Brain microvascular endothelial cell (primary cell): ENCODE data around the gene SH3YL1.

Experiments
- DNase-seq: peaks from one replicate; pipeline ENCODE4 v3.0.0-alpha.2; 2020
- H3K27ac ChIP-seq: fragments of 250-450 bp; sonication (Bioruptor Pico); 2 replicates; pipeline ENCODE4 v1.5.1; 2020; ENCODE audit warnings: mild to moderate bottlenecking, moderate library complexity
- H3K27me3 ChIP-seq: fragments of 250-450 bp; sonication (Bioruptor Pico); replicated peaks from 2 replicates; pipeline ENCODE4 v1.5.1; 2020; ENCODE audit warnings: mild to moderate bottlenecking
- H3K36me3 ChIP-seq: fragments of 250-450 bp; sonication (Bioruptor Pico); replicated peaks from 2 replicates; pipeline ENCODE4 v1.5.1; 2020; ENCODE audit warnings: mild to moderate bottlenecking
- H3K4me3 ChIP-seq: 2 replicates; pipeline ENCODE4 v1.5.1; 2011; ENCODE audit warnings: low read depth, mild to moderate bottlenecking, control low read depth, low read length, moderate library complexity
- CTCF ChIP-seq: IDR thresholded peaks from 2 replicates; pipeline ENCODE4 v1.5.1; 2011; ENCODE audit warnings: low read depth, mild to moderate bottlenecking, moderate library complexity, low read length, control low read depth, inconsistent platforms; ENCODE audit errors: missing control alignments
- in situ Hi-C: cut with HindIII; loops from 2 replicates; pipeline ENCODE4 v1.10.0; 2017; ENCODE audit warnings: low sequenced_read_pairs, low pct_ligation_motif_present

Gene SH3YL1

GRCh38 chr2:199041-199966, 64.5 kb downstream of the SH3YL1 start:
- H3K4me3 ChIP-seq, result no peak overlapping the region
- in situ Hi-C loops, result no loop called here
- H3K27ac ChIP-seq, result no peak overlapping the region
- DNase-seq, result no peak
- H3K36me3 ChIP-seq, result no peaks in the 10 kb centered on the region
- no peaks in the 10 kb centered on the region for H3K27me3 ChIP-seq
- no peak for TF ChIP-seq CTCF

DNA sequence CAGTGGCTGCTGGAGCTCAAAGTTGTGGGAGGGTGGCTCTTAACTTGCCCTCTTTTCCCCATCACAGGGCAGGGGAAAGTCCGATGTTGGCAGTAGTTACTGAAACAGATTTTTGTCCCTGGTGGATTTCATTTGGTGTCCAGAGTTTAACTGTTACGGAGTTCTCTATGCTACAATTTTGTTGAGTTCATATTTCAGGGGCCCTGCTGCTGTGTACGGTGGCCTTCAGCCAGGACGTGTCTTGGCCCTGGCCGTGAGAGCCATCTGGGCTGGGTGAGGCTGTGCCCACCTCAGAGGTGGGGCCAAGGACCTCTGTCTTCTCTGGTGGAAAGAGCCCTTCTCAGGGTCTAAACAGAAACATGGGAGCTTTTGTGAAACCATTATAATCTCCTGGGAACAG, 67.4 kb downstream of the SH3YL1 start:
- TF ChIP-seq CTCF, result no peak
- Histone ChIP-seq H3K4me3 (no peak overlapping the region), H3K27me3 (no peaks in the 10 kb centered on the region), H3K27ac (no peak overlapping the region), H3K36me3 (no peaks in the 10 kb centered on the region)
- no peak for DNase-seq
- in situ Hi-C loops, result no loop called here

GRCh38 chr2:195932-196331, 67.9 kb downstream of the SH3YL1 start:
- no peak for TF ChIP-seq CTCF
- Histone ChIP-seq H3K27me3 (no peaks in the 10 kb centered on the region), H3K4me3 (no peak overlapping the region), H3K36me3 (no peaks in the 10 kb centered on the region), H3K27ac (no peak overlapping the region)
- no peak for DNase-seq
- in situ Hi-C loops, result no loop called here

DNA sequence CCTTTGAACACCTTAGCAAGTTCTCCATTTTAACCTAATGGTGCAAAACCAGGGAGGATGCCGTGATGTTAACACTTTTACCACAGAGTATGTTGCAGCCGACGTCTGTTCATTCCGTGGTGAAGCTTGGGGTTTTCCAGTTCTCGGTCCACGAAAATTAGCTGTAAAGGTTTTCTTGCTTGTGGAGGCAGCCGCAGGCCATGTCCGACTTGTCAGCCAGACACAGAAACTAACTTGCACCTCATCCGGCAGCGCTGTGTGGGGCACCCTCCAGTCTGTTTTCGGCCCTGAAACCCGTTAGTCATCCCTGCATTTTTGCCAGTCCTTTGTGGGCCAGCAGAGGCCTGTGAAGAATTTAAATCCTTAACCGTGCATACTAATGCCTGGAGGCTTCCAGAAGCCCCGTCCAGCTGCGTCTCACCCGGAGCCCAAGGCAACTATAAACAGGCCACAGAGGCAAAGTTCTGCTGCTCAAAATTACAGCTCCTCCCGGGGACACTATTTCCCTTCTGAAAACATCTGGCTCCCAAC, 70.6 kb downstream of the SH3YL1 start:
- no peaks in the 10 kb centered on the region for H3K36me3 ChIP-seq
- TF ChIP-seq CTCF, result no peak
- in situ Hi-C loops, result no loop called here
- no peaks in the 10 kb centered on the region for H3K27me3 ChIP-seq
- DNase-seq, result no peak
- no peak overlapping the region for H3K4me3 ChIP-seq
- H3K27ac ChIP-seq, result no peak overlapping the region

- in situ Hi-C loops, result no loop called here
- Histone ChIP-seq H3K36me3 (no peaks in the 10 kb centered on the region), H3K27ac (no peak overlapping the region), H3K27me3 (no peaks in the 10 kb centered on the region), H3K4me3 (no peak overlapping the region)
- DNase-seq, result no peak
- TF ChIP-seq CTCF, result no peak
Observed at GRCh38 chr2:191311-192190, 72.3 kb downstream of the SH3YL1 start.
